ENCODE data around the gene TP63.

The TP63 gene

DNA sequence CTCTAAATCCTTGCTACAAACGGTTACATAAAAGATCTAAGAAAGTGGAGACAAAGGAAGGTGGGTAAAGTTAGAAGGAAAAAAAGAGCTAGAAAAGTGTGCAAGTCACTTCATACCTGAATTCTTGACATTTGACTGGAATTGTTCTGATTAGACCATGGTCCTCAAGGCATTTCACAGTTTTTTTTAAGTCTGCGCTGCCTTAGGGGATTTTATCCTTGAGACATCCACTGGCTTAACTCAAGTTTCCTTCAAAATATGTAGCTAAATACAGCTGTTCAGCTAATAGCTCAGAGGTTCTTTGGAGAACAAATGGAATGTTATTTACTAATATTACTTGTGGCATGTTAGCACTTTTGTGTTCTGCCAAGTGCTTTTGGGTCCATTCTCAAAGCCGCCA, 236.9 kb downstream of the TP63 start:
- TF ChIP-seq CTCF (IDR thresholded peaks at IDR 0.05; ENCODE audit: low read length, missing control alignments), result no peak
- H3K4me3 ChIP-seq (replicated peaks; ENCODE audit: low read depth, low read length), result no peak overlapping the region
- no peak for DNase-seq (ENCODE audit: low read depth)

DNA sequence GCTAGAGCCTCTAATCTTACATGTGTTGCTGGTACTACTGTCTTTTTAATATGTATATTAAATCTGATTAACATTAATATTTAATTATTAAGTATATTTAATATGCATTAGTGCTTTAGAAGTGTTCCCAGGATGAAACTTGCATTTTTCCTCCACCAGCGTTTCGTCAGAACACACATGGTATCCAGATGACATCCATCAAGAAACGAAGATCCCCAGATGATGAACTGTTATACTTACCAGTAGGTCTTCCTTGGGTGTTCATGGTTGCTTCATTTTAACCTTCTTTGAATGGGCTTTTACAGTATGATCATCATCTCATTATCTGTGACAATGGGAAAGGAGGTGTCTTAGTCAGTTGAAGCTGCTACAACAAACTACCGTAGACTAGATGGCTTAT, 238.0 kb downstream of the TP63 start:
- no peak overlapping the region for H3K4me3 ChIP-seq (replicated peaks; ENCODE audit: low read depth, low read length)
- no peak for DNase-seq (ENCODE audit: low read depth)
- no peak for TF ChIP-seq CTCF (IDR thresholded peaks at IDR 0.05; ENCODE audit: low read length, missing control alignments)

- TF ChIP-seq CTCF (IDR thresholded peaks at IDR 0.05; ENCODE audit: low read length, missing control alignments), result no peak
- DNase-seq (ENCODE audit: low read depth), result no peak
- no peak overlapping the region for H3K4me3 ChIP-seq (replicated peaks; ENCODE audit: low read depth, low read length)
Observed at GRCh38 chr3:189871418-189871817, 240.2 kb downstream of the TP63 start.

- no peak overlapping the region for H3K4me3 ChIP-seq (replicated peaks; ENCODE audit: low read depth, low read length)
- no peak for DNase-seq (ENCODE audit: low read depth)
- TF ChIP-seq CTCF (IDR thresholded peaks at IDR 0.05; ENCODE audit: low read length, missing control alignments), result no peak
Observed at GRCh38 chr3:189883113-189883753, 252.0 kb downstream of the TP63 start.

- no peak for TF ChIP-seq CTCF (IDR thresholded peaks at IDR 0.05; ENCODE audit: low read length, missing control alignments)
- DNase-seq (ENCODE audit: low read depth), result no peak
- no peak overlapping the region for H3K4me3 ChIP-seq (replicated peaks; ENCODE audit: low read depth, low read length)
Observed at GRCh38 chr3:189890496-189890895, 259.3 kb downstream of the TP63 start.

- H3K4me3 ChIP-seq (replicated peaks; ENCODE audit: low read depth, low read length), result no peak overlapping the region
- no peak for DNase-seq (ENCODE audit: low read depth)
- TF ChIP-seq CTCF (IDR thresholded peaks at IDR 0.05; ENCODE audit: low read length, missing control alignments), result no peak
Observed at GRCh38 chr3:189896533-189896932, 265.3 kb downstream of the TP63 start.

- no peak for DNase-seq (ENCODE audit: low read depth)
- TF ChIP-seq CTCF (IDR thresholded peaks at IDR 0.05; ENCODE audit: low read length, missing control alignments), result no peak
- H3K4me3 ChIP-seq (replicated peaks; ENCODE audit: low read depth, low read length), result no peak overlapping the region
Observed at GRCh38 chr3:189897406-189897805, 266.2 kb downstream of the TP63 start.

Data from fibroblast of pulmonary artery (primary cell).